HCT116 (cell line): ENCODE data around the gene MBTPS1. TPM values are rescaled to one million over a fixed set of nuclear protein-coding genes. Genes with fewer than 3 reads are reported as not detected.

Experiments
- ATAC-seq: fragments of 200-7000 bp; cut with Tn5 transposase; 2 replicates; pipeline ENCODE4 v1.9.1; 2020; ENCODE audit warnings: mild to moderate bottlenecking, moderate library complexity
- BruUV-seq: library from RNA; stranded (reverse); fragments of 400-500 nt; replicated peaks from 2 replicates; lab custom pipeline; 2021; lab: Mats Ljungman, UMichigan
- CTCF ChIA-PET: fragments of 300-600 bp; sonication (Branson Sonifier 250); formaldehyde crosslinking; loops from one replicate; lab custom pipeline; 2021; ENCODE audit warnings: antibody characterized with exemption; lab: Charles Lee
- POLR2A ChIA-PET: fragments of 300-600, 350-600 bp; sonication (Branson Sonifier 250); formaldehyde crosslinking; loops from one replicate; lab custom pipeline; 2021; ENCODE audit warnings: antibody characterized with exemption; lab: Charles Lee
- RAD21 ChIA-PET, 2 experiments: fragments of 300-600 bp; sonication (Branson Sonifier 250); formaldehyde crosslinking; loops; one replicate each; lab custom pipeline; 2023; ENCODE audit warnings: low total read pairs in 2 of 2; ENCODE audit not compliant: uncharacterized antibody in 2 of 2, unreplicated experiment in 2 of 2, low non-redundant PET in 1 of 2; lab: Charles Lee
- DNase-seq: peaks from one replicate; pipeline ENCODE4 v3.0.0-alpha.2; 2010; ENCODE audit warnings: low read depth, low spot score
- H2AFZ ChIP-seq: fragments of 200-600 bp; shearing (Covaris generic), sonication (generic); 2 replicates; pipeline ENCODE4 v1.6.1; 2017; ENCODE audit warnings: low read depth, mixed run types, mixed read lengths, antibody characterized with exemption, low read length; ENCODE audit not compliant: poor library complexity, severe bottlenecking
- H3K27ac ChIP-seq: 2 replicates; pipeline ENCODE4 v1.5.1; 2012; ENCODE audit warnings: low read depth, low read length
- H3K27me3 ChIP-seq: fragments of 200-600 bp; sonication (generic); 2 replicates; pipeline ENCODE4 v1.6.1; 2016; ENCODE audit warnings: mixed run types, low read length, mixed read lengths; ENCODE audit not compliant: insufficient read depth
- H3K36me3 ChIP-seq, 2 experiments: fragments of 200-500 bp in 1 of 2; fragments of 200-600 bp in 1 of 2; sonication (Bioruptor generic) in 1 of 2; sonication (generic) in 1 of 2; 2 replicates each; pipeline versions ENCODE4 v1.5.1 to v1.6.1; 2014 to 2016; ENCODE audit warnings: low read length in 2 of 2, inconsistent platforms in 1 of 2, mixed read lengths in 1 of 2, mixed run types in 1 of 2; ENCODE audit not compliant: insufficient read depth in 2 of 2, control insufficient read depth in 1 of 2
- H3K4me1 ChIP-seq, 2 experiments: fragments of 200-600 bp in 1 of 2; sonication (generic) in 1 of 2; 2 replicates each; pipeline versions ENCODE4 v1.5.1 to v1.6.1; 2012 to 2017; ENCODE audit warnings: low read length in 2 of 2, inconsistent platforms in 1 of 2, mild to moderate bottlenecking in 1 of 2, mixed read lengths in 1 of 2, mixed run types in 1 of 2, moderate library complexity in 1 of 2; ENCODE audit not compliant: insufficient read depth in 2 of 2, control insufficient read depth in 1 of 2
- H3K4me2 ChIP-seq: fragments of 200-600 bp; sonication (generic); 2 replicates; pipeline ENCODE4 v1.6.1; 2017; ENCODE audit warnings: mixed run types, low read length, mixed read lengths
- H3K4me3 ChIP-seq, 2 experiments: fragments of 200-600 bp in 1 of 2; sonication (generic) in 1 of 2; replicated peaks in 1 of 2; 2 replicates each; pipeline ENCODE4 v1.5.1; 2011 to 2016; ENCODE audit warnings: low read length in 2 of 2, control low read depth in 1 of 2, low read depth in 1 of 2, mild to moderate bottlenecking in 1 of 2, mixed read lengths in 1 of 2, mixed run types in 1 of 2
- H3K79me2 ChIP-seq: fragments of 200-600 bp; sonication (generic); 2 replicates; pipeline ENCODE4 v1.6.1; 2017; ENCODE audit warnings: mild to moderate bottlenecking, mixed run types, low read length, moderate library complexity, mixed read lengths; ENCODE audit not compliant: insufficient read depth
- H3K9ac ChIP-seq: fragments of 200-600 bp; sonication (generic); 2 replicates; pipeline ENCODE4 v1.6.1; 2016; ENCODE audit warnings: low read length, mixed read lengths
- H3K9me2 ChIP-seq: fragments of 200-600 bp; sonication (generic), shearing (Covaris generic); 2 replicates; pipeline ENCODE4 v1.6.1; 2017; ENCODE audit warnings: mixed run types, mild to moderate bottlenecking, moderate library complexity; ENCODE audit not compliant: insufficient read depth
- H3K9me3 ChIP-seq, 2 experiments: fragments of 200-500 bp in 1 of 2; fragments of 200-600 bp in 1 of 2; sonication (Bioruptor generic) in 1 of 2; sonication (generic) in 1 of 2; 2 replicates each; pipeline ENCODE4 v1.6.1; 2014 to 2017; ENCODE audit warnings: low read length in 2 of 2, mixed read lengths in 2 of 2, inconsistent platforms in 1 of 2, low read depth in 1 of 2, mild to moderate bottlenecking in 1 of 2, mixed run types in 1 of 2, moderate library complexity in 1 of 2; ENCODE audit not compliant: control insufficient read depth in 1 of 2, insufficient read depth in 1 of 2
- H4K20me1 ChIP-seq: fragments of 200-600 bp; sonication (generic), shearing (Covaris generic); 2 replicates; pipeline ENCODE4 v1.6.1; 2017; ENCODE audit warnings: mixed run types, mild to moderate bottlenecking, moderate library complexity; ENCODE audit not compliant: insufficient read depth
- ATF3 ChIP-seq: IDR thresholded peaks from 2 replicates; pipeline ENCODE4 v1.6.1; 2012
- CBX3 ChIP-seq: IDR thresholded peaks from 2 replicates; pipeline ENCODE4 v1.6.1; 2012; ENCODE audit warnings: low read depth
- CEBPB ChIP-seq: IDR thresholded peaks from 2 replicates; pipeline ENCODE4 v1.6.1; 2012; ENCODE audit warnings: low read depth
- ELF1 ChIP-seq: IDR thresholded peaks from 2 replicates; pipeline ENCODE4 v1.6.1; 2012; ENCODE audit warnings: low read depth, borderline replicate concordance
- EZH2phosphoT487 ChIP-seq: fragments of 200-600 bp; IDR thresholded peaks from 2 replicates; pipeline ENCODE4 v1.6.1; 2018; ENCODE audit warnings: antibody characterized with exemption, borderline replicate concordance
- FOSL1 ChIP-seq: IDR thresholded peaks from 2 replicates; pipeline ENCODE4 v1.6.1; 2012; ENCODE audit warnings: low read depth
- MAX ChIP-seq: IDR thresholded peaks from 2 replicates; pipeline ENCODE4 v1.6.1; 2012
- RAD21 ChIP-seq: IDR thresholded peaks from 2 replicates; pipeline ENCODE4 v1.6.1; 2012; ENCODE audit warnings: low read depth, mild to moderate bottlenecking
- REST ChIP-seq: IDR thresholded peaks from 2 replicates; pipeline ENCODE4 v1.6.1; 2012; ENCODE audit warnings: low read depth
- SIN3A ChIP-seq: IDR thresholded peaks from 2 replicates; pipeline ENCODE4 v1.6.1; 2012; ENCODE audit warnings: low read depth
- SRF ChIP-seq: IDR thresholded peaks from 2 replicates; pipeline ENCODE4 v1.6.1; 2012; ENCODE audit warnings: low read depth
- TCF7L2 ChIP-seq: IDR thresholded peaks from 2 replicates; pipeline ENCODE4 v1.7.0; 2011; ENCODE audit warnings: borderline replicate concordance, inconsistent platforms; ENCODE audit not compliant: insufficient read depth, insufficient read length; ENCODE audit errors: extremely low read depth
- intact Hi-C: fragments of 100-400 bp; cut with micrococcal nuclease; formaldehyde crosslinking; loops from 2 replicates; pipeline ENCODE4 v1.10.0; 2022
- total RNA-seq: library from RNA; stranded (reverse); gene quantifications from one replicate; pipeline ENCODE4 v1.2.1, GENCODE V29; 2021; ENCODE audit not compliant: unreplicated experiment
- TF ChIP-seq, protein P1 (sequence below): IDR thresholded peaks from 2 replicates; pipeline ENCODE4 v1.6.1; 2011; ENCODE audit warnings: mild to moderate bottlenecking, low read length, moderate library complexity; ENCODE audit not compliant: insufficient replicate concordance; ENCODE audit errors: extremely low read depth

The MBTPS1 gene
- total RNA-seq, 1 experiment from 2014 or later, result 111 TPM

DNA sequence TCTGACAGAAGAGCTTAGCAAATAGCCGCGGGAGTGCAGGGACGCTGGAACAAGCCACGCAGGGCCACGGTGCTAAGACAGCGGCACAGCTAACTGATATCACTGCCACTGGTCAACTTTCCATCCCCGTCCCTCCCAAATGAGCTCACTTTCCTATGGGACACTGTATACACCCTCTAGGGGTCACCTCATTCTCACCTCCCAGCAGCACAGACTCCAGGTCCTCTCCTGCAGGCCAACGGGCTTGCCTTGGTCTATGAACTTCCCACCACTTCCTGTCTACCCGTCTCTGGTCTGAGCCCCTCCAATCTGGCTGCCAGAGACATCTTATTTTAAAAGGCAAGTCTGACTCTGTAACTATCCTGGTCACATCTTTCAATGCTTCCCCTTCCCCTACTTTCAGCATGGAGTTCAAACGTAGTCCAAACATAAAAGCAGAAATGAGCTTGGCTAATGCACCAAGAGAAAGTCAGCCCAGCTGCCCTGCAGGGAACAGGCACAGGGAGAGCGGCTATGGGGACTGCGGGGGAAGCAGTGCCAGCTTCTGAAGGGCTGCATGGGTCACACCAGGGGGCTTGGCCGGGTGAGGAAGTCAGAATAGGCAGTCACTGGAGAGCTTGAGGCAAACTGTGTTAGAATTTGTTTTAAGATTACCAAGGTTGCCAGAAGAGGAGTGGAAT is 47.8 kb downstream of the MBTPS1 start:
- Histone ChIP-seq H3K79me2 (no peaks in the 10 kb centered on the region), H3K9ac (no peak overlapping the region), H3K9me2 (no peaks in the 10 kb centered on the region), H3K36me3 (peaks cover 49 to 58% of the 10 kb centered on the region in 2 experiments), H3K4me3 (no peak overlapping the region), H3K4me2 (no peak overlapping the region), H3K9me3 (no peaks in the 10 kb centered on the region), H3K4me1 (no peaks in the 10 kb centered on the region), H3K27ac (no peak overlapping the region), H2AFZ (no peak overlapping the region), H4K20me1 (no peaks in the 10 kb centered on the region), H3K27me3 (no peaks in the 10 kb centered on the region)
- CTCF ChIA-PET, result interaction anchor here (3.0 to 6.2 kb wide), 2 partner anchors 16 to 115 kb away, joined by 8 to 33 read pairs; no protein-coding TSS in a partner anchor
- RAD21 ChIA-PET, result no interaction called here
- no peak for TF ChIP-seq RAD21
- no peak for TF ChIP-seq TCF7L2
- TF ChIP-seq ATF3, result no peak
- TF ChIP-seq EZH2phosphoT487, result no peak
- BruUV-seq, result no TSS peak
- ATAC-seq (no peak), DNase-seq (no peak)
- intact Hi-C loops, result no loop called here
- POLR2A ChIA-PET, result interaction anchor here (1.3 kb wide), 1 partner anchor 118 kb away, joined by 3 read pairs; the partner anchor contains the start of gene TAF1C

GRCh38 chr16:84068041-84068440 is 48.7 kb downstream of the MBTPS1 start:
- H3K9me2 ChIP-seq, result no peaks in the 10 kb centered on the region
- H3K27ac ChIP-seq, result no peak overlapping the region
- H3K9ac ChIP-seq, result no peak overlapping the region
- intact Hi-C loops, result no loop called here
- peaks cover 52 to 58% of the 10 kb centered on the region in 2 experiments; a peak in 3 of 4 replicates for H3K36me3 ChIP-seq
- CTCF ChIA-PET, result interaction anchor here (3.0 to 6.2 kb wide), 2 partner anchors 17 to 114 kb away, joined by 8 to 33 read pairs; no protein-coding TSS in a partner anchor
- no peaks in the 10 kb centered on the region for H3K79me2 ChIP-seq
- no peak overlapping the region for H3K4me2 ChIP-seq
- peaks cover 0 to under 1% of the 10 kb centered on the region in 2 experiments; a peak in 1 of 4 replicates for H3K4me1 ChIP-seq
- H4K20me1 ChIP-seq, result no peaks in the 10 kb centered on the region
- POLR2A ChIA-PET, result no interaction called here
- no peak overlapping the region for H2AFZ ChIP-seq
- RAD21 ChIA-PET, result no interaction called here
- H3K9me3 ChIP-seq, result no peaks in the 10 kb centered on the region
- no peaks in the 10 kb centered on the region for H3K27me3 ChIP-seq
- ATAC-seq (no peak), DNase-seq (no peak)
- no peak overlapping the region for H3K4me3 ChIP-seq
- BruUV-seq, result no TSS peak
- TF ChIP-seq REST, result no peak
- TF ChIP-seq, protein P1, sequence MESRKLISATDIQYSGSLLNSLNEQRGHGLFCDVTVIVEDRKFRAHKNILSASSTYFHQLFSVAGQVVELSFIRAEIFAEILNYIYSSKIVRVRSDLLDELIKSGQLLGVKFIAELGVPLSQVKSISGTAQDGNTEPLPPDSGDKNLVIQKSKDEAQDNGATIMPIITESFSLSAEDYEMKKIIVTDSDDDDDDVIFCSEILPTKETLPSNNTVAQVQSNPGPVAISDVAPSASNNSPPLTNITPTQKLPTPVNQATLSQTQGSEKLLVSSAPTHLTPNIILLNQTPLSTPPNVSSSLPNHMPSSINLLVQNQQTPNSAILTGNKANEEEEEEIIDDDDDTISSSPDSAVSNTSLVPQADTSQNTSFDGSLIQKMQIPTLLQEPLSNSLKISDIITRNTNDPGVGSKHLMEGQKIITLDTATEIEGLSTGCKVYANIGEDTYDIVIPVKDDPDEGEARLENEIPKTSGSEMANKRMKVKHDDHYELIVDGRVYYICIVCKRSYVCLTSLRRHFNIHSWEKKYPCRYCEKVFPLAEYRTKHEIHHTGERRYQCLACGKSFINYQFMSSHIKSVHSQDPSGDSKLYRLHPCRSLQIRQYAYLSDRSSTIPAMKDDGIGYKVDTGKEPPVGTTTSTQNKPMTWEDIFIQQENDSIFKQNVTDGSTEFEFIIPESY, result no peak
- no peak for TF ChIP-seq ATF3
- no peak for TF ChIP-seq CEBPB
- no peak for TF ChIP-seq ELF1
- no peak for TF ChIP-seq SRF
- TF ChIP-seq FOSL1, result no peak
- no peak for TF ChIP-seq MAX
- no peak for TF ChIP-seq CBX3
- TF ChIP-seq SIN3A, result no peak
